ENCODE measurements around the gene MEGF6. TPM values are rescaled to one million over a fixed set of nuclear protein-coding genes. Genes with fewer than 3 reads are reported as not detected.

Gene MEGF6
- total RNA-seq, 1 experiment from 2014 or later, result 21.3 TPM

- no peak overlapping the region for H3K9ac ChIP-seq (ENCODE audit: extremely low read depth, insufficient read length, low read length)
- no peak overlapping the region for H2BK120ac ChIP-seq (ENCODE audit: low read depth, low read length, poor library complexity, severe bottlenecking)
- no peak overlapping the region for H3K18ac ChIP-seq (ENCODE audit: insufficient read length, low read depth, low read length)
- H2BK20ac ChIP-seq (ENCODE audit: low read depth, low read length, poor library complexity, severe bottlenecking), result no peak overlapping the region
- WGBS (ENCODE audit: extremely low coverage, insufficient read length, low lambda C conversion rate), result no CpG with 5 or more reads among the region's 31 CpGs
- no peak overlapping the region for H4K91ac ChIP-seq (ENCODE audit: insufficient read length, low read depth, low read length)
- H3K23ac ChIP-seq (ENCODE audit: insufficient read length, low read depth, low read length), result no peak overlapping the region
- no peak overlapping the region for H4K8ac ChIP-seq (replicated peaks; ENCODE audit: insufficient read length, low read depth, low read length)
- H3K4me2 ChIP-seq (ENCODE audit: insufficient read depth, insufficient read length, low read length), result no peak overlapping the region
- H2AFZ ChIP-seq (ENCODE audit: low read length), result no peak overlapping the region
- H3T11ph ChIP-seq (ENCODE audit: low read length), result no peak overlapping the region
- no peak overlapping the region for H3K4ac ChIP-seq (ENCODE audit: low read depth, low read length)
- no peak overlapping the region for H2BK12ac ChIP-seq (ENCODE audit: insufficient read length, low read depth, low read length)
- Mint-ChIP-seq H3K4me3 (no peak overlapping the region), H3K9me3 (no peaks in the 10 kb centered on the region), H3K27me3 (ENCODE audit: low read depth) (no peaks in the 10 kb centered on the region), H3K27ac (no peak overlapping the region), H3K4me1 (no peaks in the 10 kb centered on the region), H3K36me3 (ENCODE audit: insufficient read depth in 1 of 3, low read depth in 3 of 3) (no peaks in the 10 kb centered on the region; a peak in 2 of 7 replicates)
- no peaks in the 10 kb centered on the region for H3K79me1 ChIP-seq (ENCODE audit: insufficient read depth, low read depth, low read length, poor library complexity, severe bottlenecking)
- no peak overlapping the region for H3K27ac ChIP-seq (ENCODE audit: insufficient read length, low read depth, low read length)
- no peak overlapping the region; the same call in 1 of the 2 replicates for H3K14ac ChIP-seq (ENCODE audit: insufficient read depth, low read length)
- H3K56ac ChIP-seq (ENCODE audit: insufficient read length, low read depth, low read length), result no peak overlapping the region
- no peaks in the 10 kb centered on the region for H3K79me2 ChIP-seq (ENCODE audit: insufficient read depth, low read length)
- H4K5ac ChIP-seq (ENCODE audit: insufficient read length, low read depth, low read length), result no peak overlapping the region
- TF ChIP-seq CTCF (conservative IDR thresholded peaks at IDR 0.05), result no peak
- no peaks in the 10 kb centered on the region for H3K27me3 ChIP-seq (ENCODE audit: insufficient read depth, low read length)
- no peak overlapping the region for H2AK5ac ChIP-seq (ENCODE audit: insufficient read length, low read length)
- no peaks in the 10 kb centered on the region for H3K9me3 ChIP-seq (ENCODE audit: control insufficient read depth, low read depth, low read length)
- no peaks in the 10 kb centered on the region for H3K4me1 ChIP-seq (ENCODE audit: insufficient read depth, low read length)
- H2BK15ac ChIP-seq (ENCODE audit: low read depth, low read length), result no peak overlapping the region
- no peak for DNase-seq
- no peaks in the 10 kb centered on the region for H3K23me2 ChIP-seq (ENCODE audit: insufficient read length, low read depth, low read length, poor library complexity, severe bottlenecking)
- no peaks in the 10 kb centered on the region for H4K20me1 ChIP-seq (ENCODE audit: control insufficient read depth, insufficient read depth, insufficient read length)
- H2BK5ac ChIP-seq (ENCODE audit: insufficient read length, low read length), result no peak overlapping the region
Measured at GRCh38 chr1:3504151-3504821, 107.0 kb downstream of the MEGF6 start.
